Measurements from ENCODE around the gene SOS2.
A peak's percentile ranks its signal among the peaks of the same experiment; 100 is the strongest.

SOS2 gene

DNA sequence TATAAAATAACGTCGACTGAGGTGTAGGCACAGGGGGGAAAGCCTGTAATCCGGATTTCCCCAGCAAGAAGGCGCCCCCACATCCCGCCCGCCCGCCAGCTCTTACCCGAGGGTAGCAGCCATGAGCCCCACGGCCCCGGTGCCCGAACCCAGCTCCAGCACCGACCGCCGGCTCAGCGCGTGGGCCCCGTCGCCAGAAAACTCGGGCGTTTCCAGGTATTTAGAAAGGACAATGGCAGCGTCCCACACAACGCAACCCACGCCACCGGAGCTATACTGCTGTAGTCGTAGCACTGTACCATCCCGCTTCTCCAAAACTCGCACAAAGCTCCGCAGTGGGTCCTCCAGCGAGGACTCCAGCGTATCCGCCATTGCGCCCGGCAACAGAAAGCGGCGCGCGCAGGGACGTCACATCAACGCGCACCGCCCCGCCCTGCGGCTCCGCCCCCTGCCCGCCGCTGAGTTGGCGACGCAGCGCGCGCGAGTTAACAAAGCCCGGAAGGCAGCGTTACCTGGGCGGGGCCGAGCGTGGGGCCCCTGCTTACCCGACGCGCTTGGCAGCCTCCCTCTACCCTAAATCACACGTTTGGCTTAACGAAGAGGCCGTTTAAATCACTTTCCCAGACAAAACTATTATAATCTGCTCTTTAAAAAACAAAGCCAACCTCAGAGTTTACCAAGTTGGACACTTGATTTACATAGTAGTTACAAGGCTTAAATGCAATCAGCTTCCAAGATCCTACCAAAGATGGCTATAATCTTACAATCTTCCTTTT is 115.0 kb downstream of the SOS2 start, which contains the start of gene VCPKMT:
VCPKMT (minus strand) TSS at position 392 of the 776 bp plus-strand sequence; CDS start at position 372, 20 bp downstream.
- DNase-seq (ENCODE audit: low read depth in 2 of 2), result peak; percentile 95 to 96

DNA sequence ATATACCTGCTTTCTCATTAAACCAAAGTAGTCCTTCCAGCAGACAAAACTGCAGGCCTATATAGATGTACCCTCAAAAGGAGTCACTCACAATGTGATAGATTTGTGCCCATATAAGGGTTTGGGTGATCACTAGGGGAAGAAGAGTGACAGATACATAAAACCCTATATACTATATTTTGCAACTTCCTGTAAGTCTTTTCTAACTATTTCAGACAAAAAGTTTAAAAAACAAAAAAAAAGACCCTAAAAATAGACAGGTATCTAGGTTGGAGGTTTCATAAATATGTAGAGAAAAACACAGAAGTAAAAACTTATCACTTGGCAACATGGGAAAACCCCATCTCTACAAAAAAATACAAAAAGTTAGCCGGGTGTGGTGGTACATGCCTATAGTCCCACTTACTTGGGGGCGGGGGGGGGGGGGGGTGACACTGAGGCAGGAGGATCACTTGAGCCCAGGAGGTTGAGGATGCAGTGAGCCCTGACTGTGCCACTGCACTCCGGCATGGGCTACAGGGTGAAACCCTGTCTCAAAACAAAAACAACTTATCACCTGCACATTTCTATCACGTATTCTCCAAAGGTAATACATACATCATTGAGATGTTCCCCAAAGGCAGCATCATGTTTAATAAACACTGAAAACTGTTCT is 117.9 kb downstream of the SOS2 start:
- no peak for DNase-seq (ENCODE audit: low read depth in 2 of 2)

DNA sequence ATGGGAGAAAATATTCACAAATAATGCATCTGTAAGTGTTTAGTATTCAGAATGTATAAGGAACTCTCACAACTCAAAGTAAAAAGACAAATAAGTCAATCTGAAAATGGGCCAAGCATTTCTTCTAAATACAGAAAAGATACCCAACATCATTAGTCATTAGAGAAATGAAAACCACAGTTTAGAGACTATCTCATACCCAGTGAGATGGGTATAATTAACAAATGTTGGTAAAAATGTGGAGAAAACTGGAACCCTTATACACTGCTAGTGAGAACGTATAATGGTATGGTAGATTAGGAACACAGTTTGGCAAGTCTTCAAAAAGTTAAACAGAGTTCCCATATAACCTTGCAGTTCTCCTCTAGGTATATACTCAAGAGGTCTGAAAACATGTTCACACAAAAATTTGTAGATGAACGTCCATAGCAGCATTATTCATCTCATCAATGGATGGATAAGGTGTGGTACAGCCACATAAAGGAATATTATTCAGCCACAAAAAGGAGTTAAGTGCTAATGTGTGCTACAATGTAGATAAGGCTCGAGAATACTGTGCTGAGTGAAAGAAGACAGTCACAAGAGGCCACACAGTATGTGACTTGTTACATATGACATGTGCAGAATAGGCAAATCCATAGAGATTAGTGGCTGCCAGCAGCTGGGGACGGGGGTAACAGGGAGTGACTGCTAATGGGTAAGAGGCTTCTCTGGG is 120.9 kb downstream of the SOS2 start:
- no peak for DNase-seq (ENCODE audit: low read depth in 2 of 2)

DNA sequence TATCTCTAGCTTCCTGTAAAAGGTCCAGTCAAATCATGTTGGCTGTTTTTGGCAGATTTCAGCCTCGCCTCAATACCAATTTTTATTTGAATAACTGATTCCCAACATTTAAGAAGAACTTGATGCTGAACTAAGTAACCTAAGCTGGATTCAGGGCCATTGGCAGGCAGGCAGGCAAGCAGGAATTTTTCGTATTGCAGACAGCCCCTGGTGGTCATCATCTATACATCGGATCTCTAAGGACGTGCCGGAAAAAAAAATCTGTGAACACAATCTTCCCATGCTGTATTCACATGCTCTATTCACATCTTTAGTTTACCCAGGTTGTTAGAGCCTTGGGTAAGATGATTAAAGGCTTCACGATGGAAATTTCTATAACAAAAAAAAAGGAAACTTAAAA is 122.0 kb downstream of the SOS2 start:
- no peak for DNase-seq (ENCODE audit: low read depth in 2 of 2)

DNA sequence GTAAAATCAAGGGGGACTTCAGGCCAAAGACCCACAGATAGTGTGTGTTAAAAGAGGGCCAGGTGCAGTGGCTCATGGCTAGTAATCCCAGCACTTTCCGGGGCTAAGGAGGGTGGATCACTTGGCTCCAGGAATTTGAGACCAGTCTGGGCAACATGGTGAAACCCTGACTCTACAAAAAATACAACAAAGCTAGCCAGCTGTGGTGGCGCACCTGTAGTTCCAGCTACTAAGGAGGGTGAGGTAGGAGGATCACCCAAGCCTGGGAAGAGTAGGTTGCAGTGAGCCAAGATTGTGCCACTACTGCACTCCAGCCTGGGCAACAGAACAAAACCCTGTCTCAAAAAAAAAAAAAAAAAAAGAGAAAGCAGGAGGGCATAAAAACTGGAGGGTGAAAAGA is 123.5 kb downstream of the SOS2 start:
- DNase-seq (ENCODE audit: low read depth in 2 of 2), result no peak

DNA sequence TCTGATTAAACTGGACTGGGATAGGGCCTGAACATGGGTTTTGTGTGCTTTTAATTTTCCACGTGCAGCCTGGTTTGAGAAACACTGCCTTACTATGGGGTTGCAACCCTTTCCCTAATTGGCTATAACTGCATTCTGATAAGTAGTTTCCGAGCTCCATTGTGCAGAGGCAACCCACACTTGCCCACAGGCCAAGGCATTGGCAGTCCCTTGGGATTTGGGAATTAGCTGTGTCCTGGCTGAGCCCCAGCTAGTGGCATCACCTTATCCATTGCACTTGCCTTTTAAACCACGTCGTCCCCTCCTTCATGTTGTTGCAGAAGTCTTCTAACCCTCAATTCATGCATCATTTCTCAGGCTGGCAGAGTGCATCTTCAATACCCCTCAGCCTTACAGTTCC is 125.2 kb downstream of the SOS2 start:
- no peak for DNase-seq (ENCODE audit: low read depth in 2 of 2)

DNA sequence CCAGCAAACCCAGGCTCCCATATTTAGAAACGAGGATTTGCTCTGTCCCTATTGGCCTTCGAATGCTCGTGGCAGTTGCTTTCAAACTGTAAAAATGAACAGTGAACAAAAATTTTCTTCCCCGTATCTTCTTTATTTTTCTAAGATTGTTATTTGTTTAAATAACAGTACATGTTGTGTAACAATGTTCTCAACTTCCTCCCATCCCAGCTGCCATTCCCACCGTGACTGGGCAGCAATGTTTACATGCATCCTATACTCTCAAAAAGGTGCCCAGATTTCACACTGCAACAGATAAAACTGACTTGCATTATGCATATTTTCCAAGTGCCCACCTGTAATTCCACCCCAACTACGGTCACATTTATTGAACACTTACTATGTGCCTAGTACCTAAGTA is 127.8 kb downstream of the SOS2 start:
- DNase-seq (ENCODE audit: low read depth in 2 of 2), result no peak

DNA sequence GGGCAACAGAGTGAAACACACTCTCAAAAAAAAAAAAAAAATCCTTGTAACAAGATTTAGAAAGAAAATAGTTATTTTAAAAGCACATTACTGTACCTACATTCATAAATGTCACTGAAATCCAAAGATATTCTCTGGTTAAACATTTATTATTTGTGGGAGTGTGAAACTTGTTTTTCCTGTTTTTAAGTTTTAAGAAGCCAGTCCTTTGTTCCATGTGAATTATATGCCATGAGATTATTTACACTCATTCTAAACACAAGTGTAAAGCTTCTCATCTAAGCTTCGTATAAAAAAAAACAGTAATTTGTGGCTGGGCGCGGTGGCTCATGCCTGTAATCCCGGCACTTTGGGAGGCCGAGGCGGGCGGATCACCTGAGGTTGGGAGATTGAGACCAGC is 130.0 kb downstream of the SOS2 start:
- no peak for DNase-seq (ENCODE audit: low read depth in 2 of 2)

DNA sequence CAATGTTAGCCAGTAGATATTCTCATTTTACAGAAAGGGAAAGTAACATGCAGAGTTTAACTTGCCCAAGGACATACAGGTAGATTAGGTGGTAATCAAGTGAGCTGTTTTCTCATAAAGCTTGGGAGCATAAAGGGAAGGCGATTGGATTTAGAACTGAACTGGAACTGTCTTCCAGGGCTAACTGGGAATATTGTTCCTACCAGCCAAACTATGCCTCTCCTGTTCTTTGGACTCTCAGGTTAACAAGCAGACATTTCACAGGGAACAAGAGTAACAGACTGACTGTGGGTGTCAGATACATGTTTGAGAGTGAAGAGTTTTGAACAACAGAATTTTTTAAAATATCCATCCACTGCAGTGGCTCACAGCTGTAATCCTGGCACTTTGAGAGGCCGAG is 130.6 kb downstream of the SOS2 start:
- no peak for DNase-seq (ENCODE audit: low read depth in 2 of 2)

DNA sequence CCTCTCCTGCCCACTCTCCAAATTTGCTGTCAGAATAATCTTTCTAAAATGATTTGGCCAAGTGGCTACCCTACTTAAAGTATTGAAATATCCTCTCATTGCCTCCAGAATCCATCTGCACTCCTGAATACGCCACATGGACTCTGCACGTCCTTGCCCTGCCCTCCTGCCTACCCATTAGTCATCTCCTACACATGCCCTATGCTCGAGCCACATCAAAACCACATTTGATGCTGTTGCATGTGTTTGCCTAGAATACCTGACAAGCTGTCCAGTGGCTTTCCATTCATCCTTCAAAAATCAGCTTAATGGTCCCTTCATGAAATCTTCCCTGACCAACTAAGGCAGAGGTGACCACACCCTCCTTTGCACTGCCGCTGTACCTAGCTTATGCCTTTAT is 132.0 kb downstream of the SOS2 start:
- DNase-seq (ENCODE audit: low read depth in 2 of 2), result no peak

DNA sequence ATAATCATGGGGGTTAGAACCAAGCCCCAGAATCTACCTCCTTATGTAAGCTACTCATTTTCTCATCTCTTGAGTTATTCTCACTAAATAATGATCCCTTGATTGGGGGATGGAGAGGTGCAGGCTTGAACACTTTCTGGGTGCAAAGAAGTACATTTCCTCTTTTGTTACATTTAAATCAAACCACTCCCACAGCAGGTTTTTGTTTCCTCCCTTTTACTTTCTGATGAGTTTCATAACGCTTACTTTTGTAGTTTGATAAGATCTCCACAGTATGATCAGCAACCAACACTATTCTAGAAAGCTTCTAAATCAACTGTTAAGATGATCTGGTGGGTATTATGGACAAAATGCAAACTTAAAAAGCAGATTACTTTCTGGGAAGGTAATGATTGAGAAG is 135.5 kb downstream of the SOS2 start:
- DNase-seq (ENCODE audit: low read depth in 2 of 2), result no peak

DNA sequence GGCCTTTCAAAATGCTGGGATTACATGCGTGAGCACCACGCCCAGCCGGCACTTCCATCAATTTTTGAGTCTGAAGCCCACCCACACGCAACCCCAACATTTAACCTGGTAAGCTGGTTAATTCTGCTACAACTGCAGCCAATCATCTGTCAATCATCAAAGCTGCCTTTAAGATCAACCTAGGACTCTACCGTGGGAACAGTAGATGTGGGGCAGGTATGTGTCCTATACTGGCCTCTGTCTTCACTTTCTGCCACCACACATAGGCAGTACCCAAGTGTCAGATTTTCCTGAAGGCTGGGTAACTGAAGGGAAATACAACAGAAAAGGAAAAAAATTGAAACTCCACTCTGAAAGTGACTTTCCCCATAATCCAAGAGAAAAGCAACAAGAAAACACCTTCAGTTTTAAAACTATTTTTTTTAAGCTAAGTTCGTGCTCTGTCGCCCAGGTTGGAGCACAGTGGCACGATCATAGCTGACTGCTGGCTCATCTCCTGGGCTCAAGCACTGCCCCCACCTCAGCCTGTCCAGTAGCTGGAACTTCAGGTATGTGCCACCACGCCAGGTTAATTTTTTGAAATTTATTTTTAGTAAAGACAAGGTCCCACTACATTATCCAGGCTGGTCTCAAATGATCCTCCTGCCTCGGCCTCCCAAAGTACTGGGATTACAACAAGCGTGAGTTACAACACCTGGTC is 137.2 kb downstream of the SOS2 start:
- DNase-seq (ENCODE audit: low read depth in 2 of 2), result no peak

DNA sequence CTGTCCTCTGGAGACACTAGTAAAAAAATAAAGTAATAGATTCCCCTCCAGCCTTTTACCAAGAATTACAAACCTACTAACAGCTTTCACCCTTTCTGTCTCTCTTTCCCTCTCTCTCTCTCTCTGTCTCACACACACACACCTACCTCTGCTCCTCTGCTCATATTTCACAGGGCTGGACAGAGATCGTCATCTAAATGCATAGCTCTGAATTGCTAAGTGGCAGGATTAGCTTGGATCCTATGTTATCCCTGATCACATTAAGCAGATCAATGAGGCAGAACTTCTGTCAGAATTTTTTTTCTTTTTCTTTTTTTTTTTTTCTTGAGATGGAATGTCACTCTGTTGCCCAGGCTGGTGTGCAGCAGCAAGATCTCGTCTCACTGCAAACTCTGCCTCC is 137.9 kb downstream of the SOS2 start:
- DNase-seq (ENCODE audit: low read depth in 2 of 2), result no peak

DNA sequence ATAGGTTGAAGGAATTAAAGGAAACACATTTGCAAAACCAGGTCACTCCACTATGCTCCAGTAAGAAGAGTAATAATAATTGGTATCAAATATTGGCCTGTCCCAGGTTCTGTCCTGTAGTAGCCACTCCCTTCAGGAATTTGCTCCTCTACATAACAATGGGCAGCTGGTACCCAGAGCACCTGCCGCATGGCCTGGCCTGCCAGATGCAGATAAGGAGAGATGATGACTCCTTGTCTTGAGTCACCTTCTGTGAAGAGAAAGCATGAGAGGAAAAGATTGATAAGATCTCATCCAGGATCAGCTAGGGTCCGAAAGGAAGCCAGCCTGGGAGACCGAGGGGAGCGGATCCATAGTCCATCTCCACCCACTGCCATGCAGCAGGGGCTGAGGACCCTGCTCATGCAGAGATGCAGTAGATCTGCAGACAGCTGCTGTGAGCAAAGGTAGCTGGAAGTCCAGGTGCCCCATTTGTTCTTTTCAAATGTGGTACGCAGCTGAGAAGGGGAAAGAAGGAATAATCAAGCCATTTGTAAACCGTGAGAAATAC is 139.3 kb downstream of the SOS2 start:
- no peak for DNase-seq (ENCODE audit: low read depth in 2 of 2)

DNA sequence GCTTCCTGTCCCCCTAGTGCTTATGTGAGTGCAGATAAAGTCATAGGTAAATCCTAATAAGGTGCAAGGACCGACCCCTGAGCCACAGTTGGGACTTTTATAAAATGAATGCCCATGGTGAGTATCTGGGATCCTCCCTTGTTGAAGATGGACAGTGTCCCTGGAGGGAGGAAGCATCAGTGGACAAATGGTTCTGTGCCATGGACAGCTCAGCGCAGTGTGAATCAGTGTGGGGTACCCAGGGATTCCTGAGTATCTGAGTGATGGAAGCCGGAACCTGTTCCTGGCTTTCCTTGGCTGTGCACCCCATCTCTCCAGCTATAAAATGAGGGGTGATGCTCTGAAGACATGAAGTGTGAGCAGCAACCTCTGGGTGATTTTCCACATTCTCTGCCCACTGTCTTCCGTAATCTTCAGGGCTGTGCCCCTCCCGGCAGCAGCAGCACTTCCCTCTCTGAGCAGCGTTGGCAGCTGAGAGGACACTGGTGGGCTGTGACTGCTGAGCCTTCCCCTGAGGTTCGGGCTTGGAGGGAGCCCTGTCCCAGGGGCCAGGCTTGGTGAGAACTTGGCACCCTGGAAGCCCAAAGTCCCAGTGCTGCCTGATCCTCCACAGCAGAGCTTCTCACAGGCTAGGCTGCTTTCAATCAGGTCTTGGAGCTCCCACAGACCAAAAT is 140.0 kb downstream of the SOS2 start:
- no peak for DNase-seq (ENCODE audit: low read depth in 2 of 2)

DNA sequence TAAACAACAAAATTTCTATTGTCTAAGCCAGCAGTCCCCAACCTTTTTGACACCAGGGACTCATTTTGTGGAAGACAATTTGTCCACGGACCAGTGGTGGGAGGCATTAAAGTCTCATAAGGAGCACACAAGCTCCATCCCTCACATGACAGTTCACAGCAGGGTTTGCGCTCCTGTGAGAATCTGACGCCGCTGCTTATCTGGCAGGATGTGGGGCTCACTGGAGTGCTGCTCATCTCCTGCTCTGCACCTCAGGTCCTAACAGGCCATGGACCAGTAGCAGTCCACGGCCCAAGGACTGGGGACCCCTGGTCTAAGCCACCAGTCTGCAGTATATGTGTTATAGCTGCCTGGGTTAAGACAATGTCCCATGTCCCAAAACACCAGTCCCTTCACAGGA is 142.2 kb downstream of the SOS2 start:
- no peak for DNase-seq (ENCODE audit: low read depth in 2 of 2)

DNA sequence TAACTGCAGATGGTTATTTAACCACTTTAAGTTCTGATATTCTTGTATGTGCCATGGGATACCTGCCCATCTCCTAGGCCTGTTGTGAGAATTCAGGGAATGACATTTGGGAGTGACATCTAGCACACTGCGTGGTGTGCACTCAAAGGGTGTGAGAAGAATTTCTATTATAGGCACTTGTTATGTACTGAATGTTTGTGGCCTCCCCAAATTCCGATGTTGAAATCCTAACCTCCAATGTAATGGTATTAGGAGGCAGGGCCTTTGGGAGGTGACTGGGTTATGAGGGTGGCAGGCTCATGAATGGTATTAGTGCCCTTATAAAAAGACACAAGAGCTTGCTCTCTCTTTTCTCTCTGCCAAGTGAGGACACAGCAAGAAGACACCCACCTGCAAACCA is 142.6 kb downstream of the SOS2 start:
- no peak for DNase-seq (ENCODE audit: low read depth in 2 of 2)

DNA sequence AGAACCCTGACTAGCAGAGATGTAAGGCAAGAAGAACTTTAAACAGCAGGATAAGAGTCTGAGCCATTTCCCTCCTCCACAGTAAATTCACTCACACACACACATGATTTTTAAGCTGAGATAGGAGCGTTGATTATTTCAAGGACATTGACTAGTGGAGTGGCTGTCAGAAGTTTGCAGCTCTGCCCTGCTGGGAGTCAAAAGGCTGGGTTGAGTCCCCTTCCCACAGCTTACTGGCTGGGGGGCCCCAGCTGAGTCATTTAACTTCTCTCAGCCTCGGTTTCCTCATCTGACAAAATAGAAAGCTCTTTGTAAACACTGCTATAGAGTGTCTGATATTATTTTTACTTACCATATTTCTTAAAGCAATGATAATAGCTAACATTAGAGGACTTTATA is 143.3 kb downstream of the SOS2 start:
- DNase-seq (ENCODE audit: low read depth in 2 of 2), result no peak

DNA sequence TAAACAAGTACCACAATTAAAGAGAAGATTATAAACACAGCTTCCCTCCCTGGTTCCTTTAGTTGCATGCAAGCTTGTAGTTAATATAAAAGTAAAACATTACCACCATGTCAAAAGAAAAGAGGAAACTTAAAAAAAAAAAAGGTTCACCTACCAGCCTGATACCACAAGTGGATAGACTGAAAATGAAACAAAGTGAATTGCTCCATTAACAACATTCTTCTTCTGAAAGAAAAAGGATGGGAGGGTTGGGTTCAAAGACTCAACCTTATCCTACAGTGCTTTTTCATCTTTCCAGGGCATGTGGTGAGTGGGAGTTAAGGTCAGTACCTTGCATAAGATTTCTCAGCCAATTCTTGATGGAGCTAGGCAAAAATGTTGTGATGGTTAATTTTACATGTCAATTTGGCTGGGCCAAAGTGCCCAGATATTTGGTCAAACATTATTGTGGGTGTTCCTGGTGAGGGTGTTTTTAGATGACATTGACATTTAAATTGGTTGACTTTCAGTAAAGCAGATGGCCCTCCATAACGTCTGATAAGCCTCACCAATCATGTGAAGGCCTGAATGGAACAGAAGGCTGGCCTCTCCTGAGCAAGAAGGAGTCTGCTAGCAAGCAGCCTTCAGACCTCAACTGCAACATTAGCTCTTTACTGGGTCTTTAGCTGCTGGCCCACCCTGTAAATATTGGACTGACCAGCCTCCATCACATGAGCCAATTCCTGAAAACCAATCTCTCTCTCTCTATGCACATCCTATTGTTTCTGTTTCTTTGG is 143.8 kb downstream of the SOS2 start:
- no peak for DNase-seq (ENCODE audit: low read depth in 2 of 2)

DNA sequence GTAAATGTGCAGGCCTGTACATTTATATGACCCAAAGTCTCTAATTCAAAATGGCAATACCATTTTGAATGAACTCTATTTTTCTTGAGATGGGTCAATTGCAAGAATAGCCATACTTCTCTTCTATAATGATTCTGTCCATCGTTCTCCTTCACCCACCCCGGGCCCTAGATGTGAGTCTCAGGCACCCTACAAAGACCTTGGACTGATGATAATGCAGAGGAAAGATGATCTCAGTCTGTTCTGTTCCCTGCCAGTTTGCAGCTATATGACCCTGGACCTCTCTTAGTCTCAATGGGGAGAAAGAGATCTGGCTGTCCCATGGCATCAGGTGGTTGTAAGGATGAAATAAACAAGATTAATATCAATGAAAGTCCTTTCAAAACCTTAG is 145.1 kb downstream of the SOS2 start:
- no peak for DNase-seq (ENCODE audit: low read depth in 2 of 2)

Data from stimulated activated CD4-positive, alpha-beta T cell treated with anti-CD3 and anti-CD28 coated beads, Interleukin-4, amount 100 ng/mL, for 48 hours (primary cell).